ENCODE measurements around the gene GGACT.

Gene GGACT

DNA sequence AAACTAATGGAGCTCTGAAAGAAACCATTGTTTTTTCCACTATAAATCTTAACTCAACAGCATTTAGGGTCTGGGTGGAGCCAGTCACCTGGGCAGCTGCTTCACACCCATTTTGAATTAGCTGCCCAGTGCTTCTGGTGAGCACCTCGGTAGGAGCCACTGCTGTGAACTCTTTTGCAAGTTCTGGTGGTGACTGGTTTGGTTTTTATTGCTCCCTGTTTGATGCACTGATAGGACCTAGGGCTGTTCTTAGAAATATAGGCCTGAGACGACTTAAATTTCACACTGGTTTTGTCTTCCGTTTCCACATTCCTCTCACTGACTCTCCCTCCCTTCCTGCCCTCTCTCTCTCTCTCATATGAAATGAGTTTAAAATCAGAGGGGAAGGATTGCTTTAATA is 103.9 kb downstream of the GGACT start:
- no peak overlapping the region for H3K4me3 ChIP-seq
- DNase-seq (ENCODE audit: low spot score), result no peak
- TF ChIP-seq, protein P1, sequence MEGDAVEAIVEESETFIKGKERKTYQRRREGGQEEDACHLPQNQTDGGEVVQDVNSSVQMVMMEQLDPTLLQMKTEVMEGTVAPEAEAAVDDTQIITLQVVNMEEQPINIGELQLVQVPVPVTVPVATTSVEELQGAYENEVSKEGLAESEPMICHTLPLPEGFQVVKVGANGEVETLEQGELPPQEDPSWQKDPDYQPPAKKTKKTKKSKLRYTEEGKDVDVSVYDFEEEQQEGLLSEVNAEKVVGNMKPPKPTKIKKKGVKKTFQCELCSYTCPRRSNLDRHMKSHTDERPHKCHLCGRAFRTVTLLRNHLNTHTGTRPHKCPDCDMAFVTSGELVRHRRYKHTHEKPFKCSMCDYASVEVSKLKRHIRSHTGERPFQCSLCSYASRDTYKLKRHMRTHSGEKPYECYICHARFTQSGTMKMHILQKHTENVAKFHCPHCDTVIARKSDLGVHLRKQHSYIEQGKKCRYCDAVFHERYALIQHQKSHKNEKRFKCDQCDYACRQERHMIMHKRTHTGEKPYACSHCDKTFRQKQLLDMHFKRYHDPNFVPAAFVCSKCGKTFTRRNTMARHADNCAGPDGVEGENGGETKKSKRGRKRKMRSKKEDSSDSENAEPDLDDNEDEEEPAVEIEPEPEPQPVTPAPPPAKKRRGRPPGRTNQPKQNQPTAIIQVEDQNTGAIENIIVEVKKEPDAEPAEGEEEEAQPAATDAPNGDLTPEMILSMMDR (IDR thresholded peaks at IDR 0.05), result no peak
- no peak overlapping the region for H3K27ac ChIP-seq

DNA sequence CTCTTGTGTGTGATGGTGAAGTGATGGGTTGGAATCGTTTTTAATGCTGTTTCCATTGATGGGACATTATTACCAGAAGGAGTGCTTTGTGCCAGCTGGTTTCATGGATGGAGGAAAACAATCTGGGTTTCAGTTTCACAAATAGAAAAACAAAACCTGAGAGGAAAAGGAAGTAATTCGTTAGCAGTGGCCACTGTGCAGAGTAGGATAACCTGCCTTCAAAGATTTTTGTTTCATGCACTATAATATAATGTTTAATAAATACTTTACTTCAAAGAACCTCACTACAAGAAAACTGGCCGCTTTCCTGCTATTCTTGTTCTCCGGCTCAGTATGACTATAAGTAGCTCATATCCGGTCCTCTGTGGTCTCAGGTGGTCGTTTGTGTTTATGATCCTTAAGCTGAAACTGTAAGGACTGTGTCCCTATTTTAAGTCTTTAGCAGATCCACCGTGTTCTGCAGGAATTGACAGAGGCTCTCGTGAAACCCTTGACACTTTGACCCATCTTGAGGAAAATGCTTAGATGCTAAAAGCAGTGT is 104.7 kb downstream of the GGACT start:
- DNase-seq (ENCODE audit: low spot score), result no peak
- H3K4me3 ChIP-seq, result no peak overlapping the region
- H3K27ac ChIP-seq, result no peak overlapping the region
- TF ChIP-seq, protein P1 (IDR thresholded peaks at IDR 0.05), result no peak

DNA sequence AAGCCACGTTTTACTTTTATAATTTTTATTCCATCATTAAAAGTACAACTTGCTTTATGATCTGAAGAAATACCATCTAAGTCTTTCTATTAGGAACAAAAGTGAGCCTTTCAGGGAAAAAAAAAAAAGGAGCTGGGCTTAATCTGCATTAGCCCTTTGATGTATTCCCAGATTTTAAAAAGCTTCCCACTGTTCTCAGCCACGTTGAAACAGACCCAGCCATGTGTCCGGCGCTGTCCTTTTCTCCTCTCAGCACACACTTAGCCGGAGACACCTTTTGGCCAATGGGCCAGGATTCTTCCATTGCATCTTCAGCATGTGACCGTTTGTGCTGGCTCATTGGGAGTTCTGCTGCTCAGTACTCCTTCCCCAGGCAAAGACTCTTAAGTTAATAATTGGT is 105.5 kb downstream of the GGACT start:
- TF ChIP-seq, protein P1 (IDR thresholded peaks at IDR 0.05), result no peak
- Histone ChIP-seq H3K4me3 (no peak overlapping the region), H3K27ac (no peak overlapping the region)
- no peak for DNase-seq (ENCODE audit: low spot score)

DNA sequence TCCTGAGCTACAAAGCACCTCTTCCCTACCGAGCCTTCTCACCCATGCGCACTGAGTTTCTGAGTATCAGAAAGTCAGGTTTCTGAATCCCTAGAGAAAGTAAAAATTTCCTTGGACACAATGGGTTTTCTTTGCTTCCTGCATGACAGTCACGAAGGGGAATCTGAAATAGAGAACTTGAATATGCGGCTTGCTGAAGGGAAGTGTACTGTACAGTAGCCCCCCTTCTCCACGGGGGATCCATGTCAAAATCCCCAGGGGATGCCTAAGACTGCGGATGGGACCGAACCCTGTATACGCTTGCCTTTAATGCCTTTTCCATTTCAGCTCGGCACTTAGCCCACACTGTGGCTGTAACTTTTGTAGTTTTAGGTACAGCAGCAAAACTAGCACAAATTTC is 107.9 kb downstream of the GGACT start:
- no peak for DNase-seq (ENCODE audit: low spot score)
- TF ChIP-seq, protein P1 (IDR thresholded peaks at IDR 0.05), result no peak
- H3K27ac ChIP-seq, result no peak overlapping the region
- H3K4me3 ChIP-seq, result no peak overlapping the region
